MM.1S (cell line): ENCODE measurements around the gene BEND5.

ENCODE experiments used
- EZH2 ChIP-seq: fragments of 300-600 bp; sonication (generic); optimal IDR thresholded peaks from 2 replicates; pipeline ENCODE3; 2017; ENCODE audit warnings: low read depth, mild to moderate bottlenecking, antibody characterized with exemption, low read length, mixed read lengths
- TF ChIP-seq, protein P1 (sequence below): fragments of 300-600 bp; sonication (generic); IDR thresholded peaks from 2 replicates; pipeline ENCODE4 v1.5.1; 2016; ENCODE audit warnings: antibody characterized with exemption, low read length, mixed read lengths

DNA sequence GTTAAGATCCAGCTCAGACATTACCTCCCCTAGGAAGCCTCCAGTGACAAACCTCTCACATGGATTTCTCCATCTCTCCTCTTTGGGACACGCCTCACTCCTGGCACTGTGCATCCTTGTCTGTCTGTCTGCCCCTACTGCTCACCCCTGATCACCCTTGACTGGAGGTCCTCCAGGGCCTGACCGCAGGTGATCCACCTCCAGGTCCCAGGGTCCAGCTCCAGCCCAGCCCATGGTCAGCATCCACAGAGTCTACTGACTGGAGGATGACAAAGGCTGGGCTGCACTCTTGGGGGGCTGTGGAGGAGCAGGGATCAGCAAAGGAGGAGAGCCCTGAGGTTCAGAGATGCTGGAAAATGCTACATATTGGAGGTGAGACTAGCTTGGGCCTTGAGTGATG, 65.8 kb downstream of the BEND5 start:
- TF ChIP-seq, protein P1, sequence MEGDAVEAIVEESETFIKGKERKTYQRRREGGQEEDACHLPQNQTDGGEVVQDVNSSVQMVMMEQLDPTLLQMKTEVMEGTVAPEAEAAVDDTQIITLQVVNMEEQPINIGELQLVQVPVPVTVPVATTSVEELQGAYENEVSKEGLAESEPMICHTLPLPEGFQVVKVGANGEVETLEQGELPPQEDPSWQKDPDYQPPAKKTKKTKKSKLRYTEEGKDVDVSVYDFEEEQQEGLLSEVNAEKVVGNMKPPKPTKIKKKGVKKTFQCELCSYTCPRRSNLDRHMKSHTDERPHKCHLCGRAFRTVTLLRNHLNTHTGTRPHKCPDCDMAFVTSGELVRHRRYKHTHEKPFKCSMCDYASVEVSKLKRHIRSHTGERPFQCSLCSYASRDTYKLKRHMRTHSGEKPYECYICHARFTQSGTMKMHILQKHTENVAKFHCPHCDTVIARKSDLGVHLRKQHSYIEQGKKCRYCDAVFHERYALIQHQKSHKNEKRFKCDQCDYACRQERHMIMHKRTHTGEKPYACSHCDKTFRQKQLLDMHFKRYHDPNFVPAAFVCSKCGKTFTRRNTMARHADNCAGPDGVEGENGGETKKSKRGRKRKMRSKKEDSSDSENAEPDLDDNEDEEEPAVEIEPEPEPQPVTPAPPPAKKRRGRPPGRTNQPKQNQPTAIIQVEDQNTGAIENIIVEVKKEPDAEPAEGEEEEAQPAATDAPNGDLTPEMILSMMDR: no peak
- no peak for TF ChIP-seq EZH2
